Measurements from ENCODE around the gene VGLL3. TPM values are rescaled to one million over a fixed set of nuclear protein-coding genes. Genes with fewer than 3 reads are reported as not detected.

VGLL3 gene
- total RNA-seq, 1 donor from 2014 or later = 40.2 TPM

GRCh38 chr3:86938416-86939105 is 52.4 kb downstream of the VGLL3 start:
- no peak for ATAC-seq
- DNase-seq = no peak
- H3K27me3 ChIP-seq (ENCODE audit: low read depth) = no peaks in the 10 kb centered on the region
- no peak overlapping the region for H3K4me3 ChIP-seq
- no peaks in the 10 kb centered on the region for H3K9me3 ChIP-seq
- no peaks in the 10 kb centered on the region for H3K36me3 ChIP-seq
- intact Hi-C loops (cut with DNase I) = no loop called here
- no peak overlapping the region for H3K27ac ChIP-seq
- no peaks in the 10 kb centered on the region for H3K4me1 ChIP-seq
- no peak for TF ChIP-seq CTCF (IDR thresholded peaks at IDR 0.05)

- H3K36me3 ChIP-seq = no peaks in the 10 kb centered on the region
- no peaks in the 10 kb centered on the region for H3K9me3 ChIP-seq
- H3K4me3 ChIP-seq = no peak overlapping the region
- H3K27me3 ChIP-seq (ENCODE audit: low read depth) = no peaks in the 10 kb centered on the region
- peak; percentile 42 to 58 for ATAC-seq
- H3K4me1 ChIP-seq = no peaks in the 10 kb centered on the region
- no peak for DNase-seq
- intact Hi-C loops (cut with DNase I) = no loop called here
- no peak for TF ChIP-seq CTCF (IDR thresholded peaks at IDR 0.05)
- no peak overlapping the region for H3K27ac ChIP-seq
These were observed 53.6 kb downstream of the VGLL3 start for GRCh38 chr3:86937306-86937791.

- H3K9me3 ChIP-seq = no peaks in the 10 kb centered on the region
- H3K36me3 ChIP-seq = no peaks in the 10 kb centered on the region
- no peak overlapping the region for H3K27ac ChIP-seq
- no peak overlapping the region for H3K4me3 ChIP-seq
- no peak for DNase-seq
- intact Hi-C loops (cut with DNase I) = no loop called here
- no peaks in the 10 kb centered on the region for H3K4me1 ChIP-seq
- H3K27me3 ChIP-seq (ENCODE audit: low read depth) = no peaks in the 10 kb centered on the region
- TF ChIP-seq CTCF (IDR thresholded peaks at IDR 0.05) = no peak
- ATAC-seq = no peak
These were observed 56.1 kb downstream of the VGLL3 start for GRCh38 chr3:86934851-86935250.

GRCh38 chr3:86930831-86931230 is 60.1 kb downstream of the VGLL3 start:
- TF ChIP-seq CTCF (IDR thresholded peaks at IDR 0.05) = no peak
- Histone ChIP-seq H3K9me3 (no peaks in the 10 kb centered on the region), H3K36me3 (no peaks in the 10 kb centered on the region), H3K27me3 (ENCODE audit: low read depth) (no peaks in the 10 kb centered on the region), H3K4me3 (no peak overlapping the region), H3K4me1 (no peaks in the 10 kb centered on the region), H3K27ac (no peak overlapping the region)
- ATAC-seq (no peak), DNase-seq (no peak)
- intact Hi-C loops (cut with DNase I) = no loop called here

- TF ChIP-seq CTCF (IDR thresholded peaks at IDR 0.05) = no peak
- H3K27me3 ChIP-seq (ENCODE audit: low read depth) = no peaks in the 10 kb centered on the region
- H3K4me1 ChIP-seq = no peaks in the 10 kb centered on the region
- H3K27ac ChIP-seq = no peak overlapping the region
- ATAC-seq = no peak
- no peak for DNase-seq
- intact Hi-C loops (cut with DNase I) = no loop called here
- H3K4me3 ChIP-seq = no peak overlapping the region
- H3K9me3 ChIP-seq = no peaks in the 10 kb centered on the region
- H3K36me3 ChIP-seq = no peaks in the 10 kb centered on the region
These were observed 60.8 kb downstream of the VGLL3 start for GRCh38 chr3:86930181-86930580.
